Fibroblast of lung (primary cell): ENCODE measurements around the gene DOCK4.

Experiments used
- CTCF ChIP-seq, 2 donors: IDR thresholded peaks in 1 of 2; conservative IDR thresholded peaks in 1 of 2; 1 replicate in 1 of 2; 2 replicates in 1 of 2; pipeline ENCODE4 v1.5.1; 2011 to 2012; ENCODE audit warnings: low read length in 2 of 2, control low read depth in 1 of 2, inconsistent platforms in 1 of 2, low read depth in 1 of 2, mild to moderate bottlenecking in 1 of 2
- EZH2 ChIP-seq: IDR thresholded peaks from 2 replicates; pipeline ENCODE4 v1.5.1; 2012; ENCODE audit warnings: low read length, control low read depth, mild to moderate bottlenecking; ENCODE audit errors: missing control alignments

- TF ChIP-seq CTCF (conservative IDR thresholded peaks at IDR 0.05 in 1 of 2, IDR thresholded peaks at IDR 0.05 in 1 of 2; ENCODE audit: low read depth in 1 of 2, low read length in 2 of 2), result no peak
- no peak for TF ChIP-seq EZH2
Measured at GRCh38 chr7:112001091-112001826, 204.9 kb downstream of the DOCK4 start.
